Measurements from ENCODE around the gene VDR.

DNA sequence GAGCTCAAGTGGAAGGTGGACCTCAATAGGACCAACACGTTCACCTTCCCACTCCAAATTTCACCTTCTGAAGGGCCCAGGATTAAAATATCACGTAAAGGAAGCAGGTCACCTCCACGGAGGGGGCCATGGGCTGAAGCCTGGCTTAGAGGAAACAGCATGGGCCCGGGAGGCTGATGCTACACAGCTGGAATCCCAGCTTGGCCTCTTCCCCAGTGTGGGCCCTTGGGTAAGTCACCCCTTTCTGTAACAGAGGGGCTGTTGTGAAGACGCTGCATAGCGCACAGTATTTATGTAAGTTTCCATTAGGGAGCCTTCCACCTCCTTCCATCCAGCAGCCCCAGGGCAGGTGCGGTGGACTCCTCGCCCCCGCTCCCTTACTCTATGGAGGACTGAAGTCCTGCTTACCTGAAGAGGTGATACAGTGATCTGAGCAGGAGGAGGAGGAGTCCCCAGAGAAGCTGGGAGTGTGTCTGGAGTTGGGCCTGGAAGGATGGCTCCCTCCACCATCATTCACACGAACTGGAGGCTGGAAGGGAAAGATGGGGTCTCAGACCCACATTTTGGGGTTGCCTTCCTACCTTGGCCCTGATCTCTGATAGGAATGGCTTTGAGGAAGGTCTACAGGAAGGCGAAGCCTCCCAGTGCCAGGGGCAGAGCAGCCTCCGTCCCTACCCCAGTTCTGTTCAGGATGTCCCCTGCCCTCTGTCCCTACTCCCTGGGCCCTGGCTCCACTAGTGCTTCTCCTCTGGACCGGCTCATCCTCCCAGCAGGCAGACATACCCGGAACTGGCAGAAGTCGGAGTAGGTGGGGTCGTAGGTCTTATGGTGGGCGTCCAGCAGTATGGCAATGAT, 47.8 kb downstream of the VDR start:
- TF ChIP-seq, protein P1, sequence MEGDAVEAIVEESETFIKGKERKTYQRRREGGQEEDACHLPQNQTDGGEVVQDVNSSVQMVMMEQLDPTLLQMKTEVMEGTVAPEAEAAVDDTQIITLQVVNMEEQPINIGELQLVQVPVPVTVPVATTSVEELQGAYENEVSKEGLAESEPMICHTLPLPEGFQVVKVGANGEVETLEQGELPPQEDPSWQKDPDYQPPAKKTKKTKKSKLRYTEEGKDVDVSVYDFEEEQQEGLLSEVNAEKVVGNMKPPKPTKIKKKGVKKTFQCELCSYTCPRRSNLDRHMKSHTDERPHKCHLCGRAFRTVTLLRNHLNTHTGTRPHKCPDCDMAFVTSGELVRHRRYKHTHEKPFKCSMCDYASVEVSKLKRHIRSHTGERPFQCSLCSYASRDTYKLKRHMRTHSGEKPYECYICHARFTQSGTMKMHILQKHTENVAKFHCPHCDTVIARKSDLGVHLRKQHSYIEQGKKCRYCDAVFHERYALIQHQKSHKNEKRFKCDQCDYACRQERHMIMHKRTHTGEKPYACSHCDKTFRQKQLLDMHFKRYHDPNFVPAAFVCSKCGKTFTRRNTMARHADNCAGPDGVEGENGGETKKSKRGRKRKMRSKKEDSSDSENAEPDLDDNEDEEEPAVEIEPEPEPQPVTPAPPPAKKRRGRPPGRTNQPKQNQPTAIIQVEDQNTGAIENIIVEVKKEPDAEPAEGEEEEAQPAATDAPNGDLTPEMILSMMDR (IDR thresholded peaks at IDR 0.05; ENCODE audit: poor library complexity): no peak
- no peak for TF ChIP-seq EZH2phosphoT487 (IDR thresholded peaks at IDR 0.05; ENCODE audit: low read depth, severe bottlenecking, unreplicated experiment)
